Neural progenitor cell (in vitro differentiated cells): ENCODE data around the gene FASN. TPM values are rescaled to one million over a fixed set of nuclear protein-coding genes. Genes with fewer than 3 reads are reported as not detected.

Experiments
- DNase-seq: peaks from one replicate; pipeline ENCODE4 v3.0.0-alpha.2; 2016; ENCODE audit warnings: low spot score
- H2AFZ ChIP-seq: fragments of 200-600 bp; sonication (generic); replicated peaks from 2 replicates; pipeline ENCODE4 v1.6.1; 2016; ENCODE audit warnings: antibody characterized with exemption
- H3F3A ChIP-seq: fragments of 200-600 bp; sonication (generic); 2 replicates; pipeline ENCODE4 v1.6.1; 2016; ENCODE audit warnings: antibody characterized with exemption, low read depth
- H3K27ac ChIP-seq: fragments of 200-600 bp; sonication (generic); 2 replicates; pipeline ENCODE4 v1.5.1; 2016; ENCODE audit warnings: mild to moderate bottlenecking
- H3K27me3 ChIP-seq: fragments of 200-600 bp; sonication (generic); 2 replicates; pipeline ENCODE4 v1.6.1; 2016; ENCODE audit warnings: mild to moderate bottlenecking, moderate library complexity
- H3K36me3 ChIP-seq: fragments of 200-600 bp; sonication (generic); 2 replicates; pipeline ENCODE4 v1.5.1; 2016
- H3K4me1 ChIP-seq: fragments of 200-600 bp; sonication (generic); 2 replicates; pipeline ENCODE4 v1.6.1; 2016; ENCODE audit warnings: mixed run types
- H3K4me2 ChIP-seq: fragments of 200-600 bp; sonication (generic); 2 replicates; pipeline ENCODE4 v1.6.1; 2016
- H3K4me3 ChIP-seq: fragments of 200-600 bp; sonication (generic); 2 replicates; pipeline ENCODE4 v1.5.1; 2016
- H3K79me2 ChIP-seq: fragments of 200-600 bp; sonication (generic); 2 replicates; pipeline ENCODE4 v1.6.1; 2016; ENCODE audit warnings: low read depth
- H3K9ac ChIP-seq: fragments of 200-600 bp; sonication (generic); 2 replicates; pipeline ENCODE4 v1.6.1; 2016
- H3K9me3 ChIP-seq: fragments of 200-600 bp; sonication (generic); 2 replicates; pipeline ENCODE4 v1.5.1; 2016; ENCODE audit warnings: low read depth
- H4K20me1 ChIP-seq: fragments of 200-600 bp; sonication (generic); 2 replicates; pipeline ENCODE4 v1.6.1; 2016; ENCODE audit warnings: low read depth
- H3K27ac Mint-ChIP-seq: 3 replicates; pipeline ENCODE4 v1.8.0; 2021; ENCODE audit warnings: mixed read lengths
- H3K27me3 Mint-ChIP-seq: 2 replicates; pipeline ENCODE4 v1.8.0; 2022; ENCODE audit warnings: low read depth, mild to moderate bottlenecking, inconsistent platforms, moderate library complexity, mixed read lengths; ENCODE audit not compliant: insufficient read depth
- H3K36me3 Mint-ChIP-seq: 3 replicates; pipeline ENCODE4 v1.8.0; 2021; ENCODE audit warnings: mixed read lengths
- H3K4me1 Mint-ChIP-seq: 3 replicates; pipeline ENCODE4 v1.8.0; 2021; ENCODE audit warnings: mixed read lengths
- H3K4me3 Mint-ChIP-seq: 3 replicates; pipeline ENCODE4 v1.8.0; 2021; ENCODE audit warnings: mild to moderate bottlenecking, moderate library complexity, mixed read lengths
- H3K9me3 Mint-ChIP-seq: 3 replicates; pipeline ENCODE4 v1.8.0; 2020; ENCODE audit warnings: mixed read lengths
- EZH2 ChIP-seq: fragments of 200-600 bp; sonication (generic); IDR thresholded peaks from 2 replicates; pipeline ENCODE4 v1.6.1; 2017; ENCODE audit warnings: antibody characterized with exemption, mild to moderate bottlenecking, moderate library complexity
- EZH2phosphoT487 ChIP-seq: fragments of 200-600 bp; sonication (generic); IDR thresholded peaks from 2 replicates; pipeline ENCODE4 v1.6.1; 2017; ENCODE audit warnings: antibody characterized with exemption
- total RNA-seq: library from RNA; depleted of rRNA; stranded (reverse); fragments of >200 nt; gene quantifications from 2 replicates; pipeline ENCODE4 v1.2.3, GENCODE V29; 2015; ENCODE audit warnings: low replicate concordance
- TF ChIP-seq, protein P1 (sequence below): fragments of 200-600 bp; sonication (generic); IDR thresholded peaks from 2 replicates; pipeline ENCODE4 v1.5.1; 2017; ENCODE audit warnings: antibody characterized with exemption, mild to moderate bottlenecking

Gene FASN
- total RNA-seq, 1 donor from 2014 or later = 77.9 TPM

DNA sequence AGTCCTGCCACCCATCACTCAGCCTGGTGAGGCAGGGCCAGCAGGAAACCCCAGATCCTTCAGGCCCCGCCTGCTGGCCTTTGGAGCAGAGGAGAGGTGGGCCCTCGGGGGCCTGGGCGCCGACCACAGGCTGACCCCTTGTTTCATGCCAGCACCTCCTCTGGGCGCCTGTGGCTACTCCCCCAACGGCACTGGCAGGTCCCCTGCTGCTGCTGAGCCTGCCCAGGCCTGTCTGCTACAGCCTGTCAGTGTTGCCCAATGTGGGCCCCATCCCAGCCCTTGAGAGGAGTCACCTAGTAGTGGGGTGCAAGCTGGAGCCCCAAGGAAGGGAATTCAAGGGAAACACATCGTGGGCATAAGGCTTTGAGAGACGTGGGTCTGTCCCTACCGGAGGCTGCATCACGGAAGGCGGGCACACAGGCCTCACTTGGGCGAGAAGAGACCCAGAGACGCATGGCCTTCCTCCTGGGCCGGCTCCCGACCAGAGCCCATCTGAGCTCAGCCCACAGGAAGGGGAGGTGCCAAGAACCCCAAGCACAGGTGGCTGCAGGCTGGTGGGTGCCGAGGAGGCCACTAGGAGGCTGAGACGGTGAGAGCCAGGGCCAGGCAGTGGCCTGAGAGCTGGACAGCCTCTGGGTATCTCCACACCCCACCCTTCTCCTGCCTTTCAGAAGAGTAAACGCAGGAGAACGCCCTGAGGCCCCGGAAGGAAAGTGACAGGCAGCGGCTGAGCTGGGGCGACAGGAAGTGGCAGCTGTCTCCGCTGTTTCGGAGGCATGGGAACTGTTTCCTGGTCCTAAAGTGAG lies 8.0 kb upstream of the FASN start:
- Mint-ChIP-seq H3K4me3 (no peak overlapping the region), H3K4me1 (peaks cover 46% of the 10 kb centered on the region)

DNA sequence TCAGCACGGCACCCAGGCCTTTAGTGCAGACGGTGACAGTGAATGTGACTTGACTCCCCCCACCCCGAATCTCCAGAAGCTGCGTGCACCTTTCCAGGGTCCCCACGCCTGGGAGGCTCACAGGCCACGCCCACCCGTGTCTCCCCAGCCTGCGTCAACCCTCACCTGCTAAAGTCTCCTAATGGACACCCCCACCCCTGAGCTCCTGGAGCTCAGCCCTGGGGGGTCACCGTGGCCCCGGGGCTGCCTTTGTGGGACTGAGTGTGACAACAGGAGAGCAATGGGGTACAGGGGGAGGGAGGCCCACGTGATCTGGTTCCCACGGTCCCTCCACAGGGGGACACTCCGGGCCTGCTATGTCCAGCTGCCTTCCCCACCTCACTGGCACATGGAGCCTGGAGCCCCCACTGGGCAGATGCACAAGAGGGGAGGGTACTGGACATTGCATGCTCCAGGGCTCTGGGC lies 7.4 kb upstream of the FASN start:
- Histone ChIP-seq H3K4me3 (no peak overlapping the region), H3K4me2 (no peak overlapping the region), H3F3A (peaks cover 52% of the 10 kb centered on the region), H3K36me3 (no peaks in the 10 kb centered on the region), H3K4me1 (peaks cover 52% of the 10 kb centered on the region), H3K79me2 (peaks cover 14% of the 10 kb centered on the region), H3K27ac (no peak overlapping the region), H3K9ac (no peak overlapping the region), H3K27me3 (no peaks in the 10 kb centered on the region), H3K9me3 (no peaks in the 10 kb centered on the region), H4K20me1 (no peaks in the 10 kb centered on the region), H2AFZ (no peak overlapping the region)
- no peak for TF ChIP-seq EZH2phosphoT487
- TF ChIP-seq EZH2 = no peak
- TF ChIP-seq, protein P1, sequence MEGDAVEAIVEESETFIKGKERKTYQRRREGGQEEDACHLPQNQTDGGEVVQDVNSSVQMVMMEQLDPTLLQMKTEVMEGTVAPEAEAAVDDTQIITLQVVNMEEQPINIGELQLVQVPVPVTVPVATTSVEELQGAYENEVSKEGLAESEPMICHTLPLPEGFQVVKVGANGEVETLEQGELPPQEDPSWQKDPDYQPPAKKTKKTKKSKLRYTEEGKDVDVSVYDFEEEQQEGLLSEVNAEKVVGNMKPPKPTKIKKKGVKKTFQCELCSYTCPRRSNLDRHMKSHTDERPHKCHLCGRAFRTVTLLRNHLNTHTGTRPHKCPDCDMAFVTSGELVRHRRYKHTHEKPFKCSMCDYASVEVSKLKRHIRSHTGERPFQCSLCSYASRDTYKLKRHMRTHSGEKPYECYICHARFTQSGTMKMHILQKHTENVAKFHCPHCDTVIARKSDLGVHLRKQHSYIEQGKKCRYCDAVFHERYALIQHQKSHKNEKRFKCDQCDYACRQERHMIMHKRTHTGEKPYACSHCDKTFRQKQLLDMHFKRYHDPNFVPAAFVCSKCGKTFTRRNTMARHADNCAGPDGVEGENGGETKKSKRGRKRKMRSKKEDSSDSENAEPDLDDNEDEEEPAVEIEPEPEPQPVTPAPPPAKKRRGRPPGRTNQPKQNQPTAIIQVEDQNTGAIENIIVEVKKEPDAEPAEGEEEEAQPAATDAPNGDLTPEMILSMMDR = no peak
- Mint-ChIP-seq H3K27me3 (peaks cover 8% of the 10 kb centered on the region), H3K4me3 (no peak overlapping the region), H3K4me1 (peaks cover 49% of the 10 kb centered on the region), H3K36me3 (peaks cover 5% of the 10 kb centered on the region), H3K9me3 (no peaks in the 10 kb centered on the region), H3K27ac (peak overlapping the region; percentile 63)
- no peak for DNase-seq

More for the DNA sequence above, 8.0 kb upstream of the FASN start:
- peaks cover 5% of the 10 kb centered on the region for H3K36me3 Mint-ChIP-seq
- peak overlapping the region; percentile 57 for H3K27ac Mint-ChIP-seq
- H3K9ac ChIP-seq = no peak overlapping the region
- H3K9me3 Mint-ChIP-seq = no peaks in the 10 kb centered on the region
- no peak overlapping the region for H2AFZ ChIP-seq
- H3F3A ChIP-seq = peaks cover 50% of the 10 kb centered on the region
- no peaks in the 10 kb centered on the region for H3K9me3 ChIP-seq
- H3K36me3 ChIP-seq = no peaks in the 10 kb centered on the region
- peak; percentile 75 for DNase-seq
- peaks cover 49% of the 10 kb centered on the region for H3K4me1 ChIP-seq
- H3K27ac ChIP-seq = no peak overlapping the region
- H3K27me3 ChIP-seq = no peaks in the 10 kb centered on the region
- no peak overlapping the region for H3K4me3 ChIP-seq
- H3K79me2 ChIP-seq = peaks cover 8% of the 10 kb centered on the region
- H3K27me3 Mint-ChIP-seq = peaks cover 8% of the 10 kb centered on the region
- H3K4me2 ChIP-seq = no peak overlapping the region
- no peaks in the 10 kb centered on the region for H4K20me1 ChIP-seq
- TF ChIP-seq EZH2phosphoT487 = no peak
- TF ChIP-seq EZH2 = no peak
- TF ChIP-seq, protein P1 = peak; percentile 49

DNA sequence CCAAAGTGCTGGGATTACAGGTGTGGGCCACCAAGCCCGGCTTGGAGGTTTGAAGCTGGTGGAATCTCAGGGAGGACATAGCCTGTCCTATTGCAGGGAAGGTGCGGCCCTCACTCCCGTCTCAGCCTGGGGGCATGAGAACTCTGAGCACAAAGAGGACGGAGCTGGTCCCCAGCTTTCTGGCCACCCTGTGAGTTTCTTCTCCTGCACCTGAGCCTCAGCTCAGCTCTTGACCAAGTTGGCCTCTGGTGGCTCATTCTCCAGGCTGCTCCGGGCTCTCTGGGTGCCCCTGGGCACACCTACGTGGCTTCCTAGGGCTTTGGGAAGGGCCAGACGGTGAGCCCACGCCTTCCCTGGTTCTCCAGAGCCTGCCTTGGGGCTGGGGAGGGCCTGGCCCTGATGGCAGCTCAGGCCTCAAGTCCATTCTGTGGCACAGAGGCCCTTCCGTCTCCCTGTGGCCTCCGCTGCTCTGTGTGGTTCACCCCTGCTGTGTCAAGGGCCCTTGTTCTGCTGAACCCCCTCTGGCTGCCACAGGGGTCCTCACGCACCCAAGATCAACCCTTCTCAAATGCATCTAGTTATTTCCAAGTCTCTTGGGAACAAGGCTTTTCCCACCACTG lies 6.9 kb upstream of the FASN start:
- DNase-seq = no peak
- Histone ChIP-seq H3K4me3 (no peak overlapping the region), H3K27me3 (no peaks in the 10 kb centered on the region), H3K4me1 (peaks cover 53% of the 10 kb centered on the region), H3K79me2 (peaks cover 19% of the 10 kb centered on the region), H3K4me2 (no peak overlapping the region), H3K9ac (no peak overlapping the region), H2AFZ (no peak overlapping the region), H3K27ac (no peak overlapping the region), H4K20me1 (no peaks in the 10 kb centered on the region), H3K36me3 (no peaks in the 10 kb centered on the region), H3F3A (peaks cover 57% of the 10 kb centered on the region), H3K9me3 (no peaks in the 10 kb centered on the region)
- Mint-ChIP-seq H3K4me1 (peaks cover 54% of the 10 kb centered on the region), H3K4me3 (no peak overlapping the region), H3K9me3 (no peaks in the 10 kb centered on the region), H3K27me3 (peaks cover 8% of the 10 kb centered on the region), H3K27ac (peak overlapping the region; percentile 63), H3K36me3 (peaks cover 5% of the 10 kb centered on the region)
- TF ChIP-seq EZH2 = no peak
- no peak for TF ChIP-seq EZH2phosphoT487
- TF ChIP-seq, protein P1 = no peak
